MG63 (cell line): ENCODE results near the gene PRMT7. TPM values are rescaled to one million over a fixed set of nuclear protein-coding genes. Genes with fewer than 3 reads are reported as not detected.
"Not testable (repeated sequence)": the region's sequence is repeated elsewhere in the genome, so short reads cannot be mapped to it uniquely, and the experiment has no call there.

Experiments
- DNase-seq: peaks from one replicate; pipeline ENCODE4 v3.0.0-alpha.2; 2020
- H3K27me3 ChIP-seq: fragments of 250-450 bp; sonication (Bioruptor Pico); 2 replicates; pipeline ENCODE4 v1.5.1; 2020; ENCODE audit warnings: mild to moderate bottlenecking, moderate library complexity
- H3K36me3 ChIP-seq: fragments of 250-450 bp; sonication (Bioruptor Pico); 2 replicates; pipeline ENCODE4 v1.5.1; 2020; ENCODE audit warnings: mild to moderate bottlenecking, moderate library complexity
- H3K4me3 ChIP-seq: fragments of 250-450 bp; sonication (Bioruptor Pico); 2 replicates; pipeline ENCODE4 v1.5.1; 2020; ENCODE audit warnings: mild to moderate bottlenecking, moderate library complexity
- H3K9me3 ChIP-seq: fragments of 250-450 bp; sonication (Bioruptor Pico); 2 replicates; pipeline ENCODE4 v1.5.1; 2020; ENCODE audit warnings: mild to moderate bottlenecking, moderate library complexity
- total RNA-seq: library from RNA; depleted of rRNA; stranded (reverse); fragments of >200 nt; shearing (Covaris generic); gene quantifications from 2 replicates; pipeline ENCODE4 v1.2.3, GENCODE V29; 2014; ENCODE audit warnings: low replicate concordance

PRMT7 gene
- total RNA-seq, 1 experiment from 2014 or later, result 81.1 TPM

DNA sequence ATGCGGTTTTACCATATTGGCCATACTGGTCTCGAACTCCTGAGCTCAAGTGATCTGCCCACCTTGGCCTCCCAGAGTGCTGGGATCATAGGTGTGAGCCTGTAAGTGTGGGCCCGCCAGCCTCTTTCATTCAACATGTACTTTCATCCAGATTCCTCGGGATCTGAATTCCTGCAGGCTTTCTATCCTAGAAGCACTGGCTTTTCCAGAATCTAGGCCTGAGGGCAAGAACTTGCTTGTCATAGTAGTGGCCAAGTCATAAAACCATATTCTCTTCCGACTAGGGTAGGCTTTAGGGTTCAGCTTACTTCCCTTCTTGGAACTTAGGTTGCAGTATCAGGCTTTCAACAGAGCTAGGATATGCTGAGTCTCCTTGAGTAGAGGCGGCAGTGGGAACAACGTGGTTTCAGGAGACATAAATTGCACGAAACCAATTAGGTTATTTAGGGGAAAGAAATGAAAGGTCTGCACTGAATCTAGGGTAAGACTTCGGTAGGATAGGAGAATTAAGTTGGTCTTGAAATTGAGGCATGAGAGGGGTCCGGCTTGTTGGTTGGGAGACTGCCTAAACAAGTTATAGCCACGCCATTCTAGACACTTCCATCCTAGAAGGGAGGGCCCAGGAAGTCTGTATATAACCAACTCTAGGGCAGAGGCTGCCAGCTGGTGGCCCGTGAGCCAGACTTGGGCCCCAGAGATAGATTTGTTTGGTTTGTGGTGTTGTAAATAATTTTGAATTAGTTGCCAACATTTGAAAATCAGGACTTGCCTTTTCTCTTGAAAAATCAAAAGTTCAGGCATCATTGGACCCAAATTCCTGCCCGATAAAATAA, 30.9 kb upstream of the PRMT7 start:
- H3K4me3 ChIP-seq, result no peak overlapping the region
- no peaks in the 10 kb centered on the region; the same call in 1 of the 2 replicates for H3K36me3 ChIP-seq
- no peak for DNase-seq
- H3K27me3 ChIP-seq, result no peaks in the 10 kb centered on the region
- no peaks in the 10 kb centered on the region for H3K9me3 ChIP-seq

DNA sequence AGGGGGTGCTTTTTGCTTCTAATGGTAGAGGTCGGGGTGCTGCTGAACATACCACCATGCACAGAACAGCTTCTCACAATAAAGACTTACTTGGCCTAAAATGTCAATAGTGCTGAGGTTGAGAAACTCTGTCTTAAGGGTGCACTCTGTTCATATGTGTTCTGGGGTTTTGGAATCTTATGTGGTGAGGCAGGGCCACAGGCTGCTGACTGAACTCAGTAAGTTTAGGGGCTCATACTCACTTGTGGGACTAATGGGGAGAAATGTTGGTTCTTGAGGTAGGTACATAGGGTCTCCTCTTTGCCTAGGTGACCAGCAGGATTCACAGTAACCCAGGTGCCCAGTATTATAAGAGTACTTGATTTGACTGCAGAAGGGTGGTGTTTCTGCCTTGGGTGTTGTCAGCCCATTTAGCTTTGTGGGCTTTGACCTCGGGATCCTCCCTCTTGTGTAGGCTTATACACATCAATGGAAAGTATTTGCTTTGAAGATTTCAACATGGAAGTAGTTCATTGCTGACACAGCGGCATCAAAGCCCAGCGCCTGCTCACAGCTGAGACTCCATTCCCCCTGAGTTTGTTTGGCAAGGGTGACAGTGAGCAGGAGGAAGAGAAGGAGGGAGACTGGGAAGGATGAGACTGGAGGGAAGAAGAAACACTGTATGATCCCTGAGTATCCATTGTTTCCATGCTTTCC, 29.3 kb upstream of the PRMT7 start:
- Histone ChIP-seq H3K27me3 (no peaks in the 10 kb centered on the region), H3K9me3 (no peaks in the 10 kb centered on the region), H3K36me3 (no peaks in the 10 kb centered on the region; the same call in 1 of the 2 replicates), H3K4me3 (no peak overlapping the region)
- no peak for DNase-seq

GRCh38 chr16:68282064-68282452, 28.8 kb upstream of the PRMT7 start:
- no peak for DNase-seq
- Histone ChIP-seq H3K27me3 (no peaks in the 10 kb centered on the region), H3K9me3 (no peaks in the 10 kb centered on the region), H3K4me3 (no peak overlapping the region), H3K36me3 (no peaks in the 10 kb centered on the region; the same call in 1 of the 2 replicates)

- Histone ChIP-seq H3K9me3 (no peaks in the 10 kb centered on the region), H3K36me3 (peaks cover 3% of the 10 kb centered on the region), H3K4me3 (no peak overlapping the region), H3K27me3 (no peaks in the 10 kb centered on the region)
- no peak for DNase-seq
Observed at GRCh38 chr16:68283346-68283745, 27.5 kb upstream of the PRMT7 start.

GRCh38 chr16:68283801-68284598, 26.8 kb upstream of the PRMT7 start:
- H3K36me3 ChIP-seq, result peaks cover 3% of the 10 kb centered on the region
- H3K27me3 ChIP-seq, result no peaks in the 10 kb centered on the region
- no peak overlapping the region for H3K4me3 ChIP-seq
- DNase-seq, result no peak
- no peaks in the 10 kb centered on the region for H3K9me3 ChIP-seq

GRCh38 chr16:68284847-68285246, 26.0 kb upstream of the PRMT7 start:
- no peak for DNase-seq
- Histone ChIP-seq H3K27me3 (no peaks in the 10 kb centered on the region), H3K4me3 (no peak overlapping the region), H3K9me3 (no peaks in the 10 kb centered on the region), H3K36me3 (peaks cover 3% of the 10 kb centered on the region)

- Histone ChIP-seq H3K27me3 (no peaks in the 10 kb centered on the region), H3K4me3 (no peak overlapping the region), H3K9me3 (no peaks in the 10 kb centered on the region), H3K36me3 (peaks cover 5% of the 10 kb centered on the region)
- DNase-seq, result no peak
Observed at GRCh38 chr16:68285683-68286082, 25.1 kb upstream of the PRMT7 start.

DNA sequence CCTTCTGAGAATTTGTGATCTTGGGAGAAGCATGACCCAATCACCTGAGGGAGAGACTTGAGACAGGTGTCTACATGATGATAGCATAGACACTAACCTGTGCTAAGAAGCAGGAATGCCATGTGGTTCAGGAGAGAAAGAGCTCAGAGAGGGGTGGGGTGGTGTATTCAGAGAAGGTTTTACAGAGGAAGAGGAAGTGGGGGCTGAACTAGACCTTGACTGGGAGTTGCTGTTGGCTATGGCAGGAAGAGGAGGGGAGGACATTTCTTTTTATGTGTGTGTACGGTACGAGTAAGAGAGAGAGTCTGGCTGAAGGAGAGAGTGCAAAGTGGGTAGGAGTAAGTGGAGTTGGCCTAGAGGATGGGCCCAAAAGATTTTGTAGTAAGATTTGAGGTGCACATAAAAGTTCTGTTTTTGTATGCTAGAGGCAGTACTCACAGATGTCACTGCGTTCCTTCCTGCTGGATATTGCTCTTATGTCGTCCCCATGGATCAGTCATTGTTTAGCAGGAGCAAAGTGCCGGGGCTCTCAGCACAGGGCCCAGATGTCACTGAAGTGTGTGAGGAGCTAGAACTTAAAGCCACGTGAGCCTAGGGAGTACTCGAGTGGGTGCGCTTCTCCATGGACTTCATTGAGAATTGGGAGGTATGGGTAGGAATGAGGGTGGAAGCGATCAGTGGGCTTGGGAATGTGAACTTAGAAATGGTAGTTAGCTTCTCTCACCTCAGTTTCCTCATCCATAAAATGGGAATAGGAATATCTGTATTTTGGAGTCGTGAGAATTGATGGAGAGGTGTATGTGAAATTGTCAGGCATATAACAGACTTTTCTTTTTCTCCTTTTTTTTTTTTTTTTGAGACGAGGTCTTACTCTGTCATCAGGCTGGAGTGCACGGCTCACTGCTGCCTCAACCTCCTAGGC, 24.4 kb upstream of the PRMT7 start:
- H3K27me3 ChIP-seq, result no peaks in the 10 kb centered on the region
- peaks cover 13% of the 10 kb centered on the region for H3K36me3 ChIP-seq
- DNase-seq, result no peak
- no peaks in the 10 kb centered on the region for H3K9me3 ChIP-seq
- H3K4me3 ChIP-seq, result no peak overlapping the region

DNA sequence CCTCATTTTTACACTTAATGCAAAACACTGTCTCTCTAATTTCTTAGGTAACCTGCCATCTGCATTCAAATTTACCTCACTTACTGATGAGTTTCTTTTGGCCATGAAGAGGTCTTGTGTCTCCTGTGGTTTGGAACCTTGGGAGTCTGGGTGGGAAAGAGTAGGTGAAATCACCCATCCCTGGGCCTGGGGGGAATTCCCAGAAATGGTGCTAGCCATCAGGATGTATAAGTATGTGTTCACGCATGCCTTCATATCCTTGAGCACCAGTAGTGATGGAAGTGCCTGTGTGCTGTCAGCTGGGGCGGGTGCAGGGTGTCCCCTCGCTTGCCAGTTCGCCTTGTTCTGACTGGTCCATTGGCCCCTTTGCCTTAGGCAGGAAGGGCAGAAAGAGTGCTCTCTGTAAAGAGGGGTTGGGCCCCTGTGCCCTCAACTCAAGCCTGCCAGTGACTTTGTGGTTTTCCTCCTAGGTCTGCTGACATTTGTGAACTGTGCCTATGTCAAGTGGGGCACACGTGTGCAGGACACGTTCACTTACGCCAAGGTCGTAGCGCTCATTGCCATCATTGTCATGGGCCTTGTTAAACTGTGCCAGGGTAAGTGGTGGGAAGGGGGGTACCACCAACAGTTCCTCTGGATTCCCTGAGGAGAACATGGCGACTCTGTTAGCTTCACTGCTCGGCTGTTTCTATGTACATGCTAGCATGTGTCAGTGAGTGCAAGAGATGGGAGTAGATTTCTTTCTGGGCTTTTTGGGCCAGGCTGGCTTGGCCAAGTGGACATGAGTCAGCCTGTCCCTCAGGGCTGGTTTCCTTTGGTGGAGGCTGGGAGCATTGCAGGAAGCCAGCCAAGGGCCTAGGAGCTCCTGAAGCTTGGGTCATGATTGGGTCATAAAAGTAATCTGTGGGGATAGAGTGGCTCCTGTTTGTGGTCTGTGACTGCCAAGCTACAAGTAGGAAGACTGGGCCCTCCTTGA, 23.3 kb upstream of the PRMT7 start:
- peak; percentile 89 for DNase-seq
- no peaks in the 10 kb centered on the region for H3K9me3 ChIP-seq
- H3K27me3 ChIP-seq, result no peaks in the 10 kb centered on the region
- no peak overlapping the region for H3K4me3 ChIP-seq
- peaks cover 16% of the 10 kb centered on the region for H3K36me3 ChIP-seq

GRCh38 chr16:68288252-68288650, 22.6 kb upstream of the PRMT7 start:
- Histone ChIP-seq H3K27me3 (no peaks in the 10 kb centered on the region), H3K36me3 (peaks cover 16% of the 10 kb centered on the region)
- DNase-seq, result no peak

DNA sequence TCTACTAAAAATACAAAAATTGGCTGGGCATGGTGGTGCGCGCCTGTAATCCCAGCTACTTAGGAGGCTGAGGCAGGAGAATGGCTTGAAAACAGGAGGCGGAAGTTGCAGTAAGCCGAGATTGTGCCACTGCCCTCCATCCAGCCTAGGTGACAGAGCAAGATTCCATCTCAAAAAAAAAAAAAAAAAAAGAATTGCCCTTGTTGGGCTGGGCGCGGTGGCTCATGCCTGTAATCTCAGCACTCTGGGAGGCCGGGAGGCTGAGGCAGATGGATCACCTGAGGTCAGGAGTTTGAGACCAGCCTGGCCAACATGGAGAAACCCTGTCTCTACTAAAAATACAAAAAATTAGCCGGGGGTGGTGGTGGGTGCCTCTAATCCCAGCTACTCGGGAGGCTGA, 22.0 kb upstream of the PRMT7 start:
- not testable (repeated sequence) for H3K4me3 ChIP-seq, H3K27me3 ChIP-seq, H3K9me3 ChIP-seq, DNase-seq
- H3K36me3 ChIP-seq, result peaks cover 16% of the 10 kb centered on the region

More at GRCh38 chr16:68288252-68288650, 22.6 kb upstream of the PRMT7 start:
- Histone ChIP-seq H3K9me3 (no peaks in the 10 kb centered on the region), H3K4me3 (no peak overlapping the region)

GRCh38 chr16:68289202-68289601, 21.6 kb upstream of the PRMT7 start:
- H3K9me3 ChIP-seq, result no peaks in the 10 kb centered on the region
- H3K36me3 ChIP-seq, result peaks cover 16% of the 10 kb centered on the region
- DNase-seq, result no peak
- H3K4me3 ChIP-seq, result no peak overlapping the region
- no peaks in the 10 kb centered on the region for H3K27me3 ChIP-seq

DNA sequence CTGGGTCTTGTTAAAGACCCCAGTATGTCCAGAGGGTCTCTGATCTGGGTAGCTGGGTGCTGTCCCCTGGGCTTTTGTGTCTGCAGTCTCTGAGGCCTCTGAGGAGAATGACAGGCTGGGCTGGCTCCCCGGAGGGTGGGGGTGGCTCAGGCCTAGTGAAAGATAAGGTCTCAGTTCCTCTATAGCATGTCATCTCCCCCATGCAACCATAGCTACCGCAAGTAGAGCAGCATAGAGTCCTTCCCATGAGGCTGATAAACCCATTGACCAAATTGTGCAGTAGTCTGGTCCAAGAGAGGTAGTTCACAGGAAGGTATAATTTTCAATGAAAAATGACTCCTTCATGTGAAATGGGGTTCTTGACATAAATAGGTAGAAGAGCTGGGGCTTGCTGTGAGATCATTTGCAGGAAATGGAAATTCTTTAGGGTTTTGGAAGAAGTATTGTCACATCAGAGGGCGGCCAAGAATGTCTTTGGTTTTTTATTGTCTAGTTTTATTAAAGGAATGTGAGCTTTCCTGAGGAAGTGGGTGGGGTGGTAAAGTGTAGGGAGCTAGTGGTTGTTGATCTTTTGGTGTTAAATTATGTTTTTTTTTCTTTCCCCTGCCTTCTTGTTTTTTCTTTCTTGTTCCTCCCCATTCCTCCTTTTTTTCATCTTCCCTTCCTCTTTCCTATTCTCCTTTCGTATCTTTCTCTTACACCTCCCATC, 21.0 kb upstream of the PRMT7 start:
- no peak for DNase-seq
- peaks cover 16% of the 10 kb centered on the region for H3K36me3 ChIP-seq
- no peak overlapping the region for H3K4me3 ChIP-seq
- no peaks in the 10 kb centered on the region for H3K9me3 ChIP-seq
- no peaks in the 10 kb centered on the region for H3K27me3 ChIP-seq

- peaks cover 16% of the 10 kb centered on the region for H3K36me3 ChIP-seq
- DNase-seq, result no peak
Observed at GRCh38 chr16:68290450-68290849, 20.4 kb upstream of the PRMT7 start.

DNA sequence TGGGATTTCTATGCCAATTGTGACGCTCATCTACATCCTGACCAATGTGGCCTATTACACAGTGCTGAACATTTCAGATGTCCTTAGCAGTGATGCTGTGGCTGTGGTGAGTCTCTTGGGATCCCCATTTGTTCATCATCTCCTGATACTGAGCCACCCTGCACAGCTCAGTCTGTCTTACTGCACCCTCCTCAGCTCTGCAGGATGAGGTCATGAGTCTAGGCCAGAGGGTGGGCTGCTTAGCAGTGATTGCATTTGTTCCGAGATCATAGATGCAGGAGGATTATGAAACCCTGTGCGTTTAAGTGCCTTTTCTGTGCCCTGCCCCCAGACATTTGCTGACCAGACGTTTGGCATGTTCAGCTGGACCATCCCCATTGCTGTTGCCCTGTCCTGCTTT, 19.6 kb upstream of the PRMT7 start:
- no peak overlapping the region for H3K4me3 ChIP-seq
- H3K9me3 ChIP-seq, result no peaks in the 10 kb centered on the region
- H3K27me3 ChIP-seq, result no peaks in the 10 kb centered on the region
- DNase-seq, result no peak
- peaks cover 16% of the 10 kb centered on the region for H3K36me3 ChIP-seq

More at GRCh38 chr16:68290450-68290849, 20.4 kb upstream of the PRMT7 start:
- Histone ChIP-seq H3K27me3 (no peaks in the 10 kb centered on the region), H3K4me3 (no peak overlapping the region), H3K9me3 (no peaks in the 10 kb centered on the region)
